Activated T-helper 9 cell treated with anti-CD3 and anti-CD28 coated beads, Interleukin-2, amount 50 U/mL, for 16 hours (primary cell): Measurements from ENCODE around the gene CLPX.
"Not testable (repeated sequence)": the region's sequence is repeated elsewhere in the genome, so short reads cannot be mapped to it uniquely, and the experiment has no call there.

Experiments used
- DNase-seq: peaks from one replicate; pipeline ENCODE4 v3.0.0-alpha.2; 2020; ENCODE audit warnings: low read depth

The CLPX gene

GRCh38 chr15:65204931-65205660, 20.0 kb upstream of the CLPX start:
- DNase-seq: no peak

GRCh38 chr15:65204236-65204930, 19.2 kb upstream of the CLPX start:
- DNase-seq: no peak

GRCh38 chr15:65201918-65202317, 16.8 kb upstream of the CLPX start:
- no peak for DNase-seq

- no peak for DNase-seq
Observed at GRCh38 chr15:65198571-65198970, 13.4 kb upstream of the CLPX start.

GRCh38 chr15:65197337-65197645, 12.1 kb upstream of the CLPX start:
- no peak for DNase-seq

GRCh38 chr15:65196637-65197336, 11.6 kb upstream of the CLPX start:
- DNase-seq: no peak

- DNase-seq: no peak
Observed at GRCh38 chr15:65195548-65195923, 10.4 kb upstream of the CLPX start.

- DNase-seq: no peak
Observed at GRCh38 chr15:65194826-65195547, 9.8 kb upstream of the CLPX start.

- no peak for DNase-seq
Observed at GRCh38 chr15:65192016-65192415, 6.9 kb upstream of the CLPX start.

- no peak for DNase-seq
Observed at GRCh38 chr15:65189102-65189740, 4.1 kb upstream of the CLPX start.

GRCh38 chr15:65188472-65188871, 3.3 kb upstream of the CLPX start:
- DNase-seq: not testable (repeated sequence)

- peak; percentile 17 for DNase-seq
Observed at GRCh38 chr15:65184305-65184867, 756 bp downstream of the CLPX start.

GRCh38 chr15:65183865-65184159, 1.3 kb downstream of the CLPX start:
- DNase-seq: no peak

- no peak for DNase-seq
Observed at GRCh38 chr15:65182538-65182937, 2.6 kb downstream of the CLPX start.

GRCh38 chr15:65181582-65182353, 3.4 kb downstream of the CLPX start:
- not testable (repeated sequence) for DNase-seq

- no peak for DNase-seq
Observed at GRCh38 chr15:65180167-65180566, 5.0 kb downstream of the CLPX start.

GRCh38 chr15:65177901-65178300, 7.2 kb downstream of the CLPX start:
- DNase-seq: no peak

GRCh38 chr15:65176056-65176455, 9.1 kb downstream of the CLPX start:
- no peak for DNase-seq

GRCh38 chr15:65175511-65175910, 9.6 kb downstream of the CLPX start:
- no peak for DNase-seq

- no peak for DNase-seq
Observed at GRCh38 chr15:65174509-65174908, 10.6 kb downstream of the CLPX start.

GRCh38 chr15:65172531-65172930, 12.6 kb downstream of the CLPX start:
- DNase-seq: no peak
